DMS53 treated with DMSO at 0.1 percent for 48 hours (cell line): Measurements from ENCODE around the gene TBC1D22A.
"Not testable (repeated sequence)": the region's sequence is repeated elsewhere in the genome, so short reads cannot be mapped to it uniquely, and the experiment has no call there.

ENCODE experiments used
- DNase-seq: peaks from one replicate; lab custom pipeline; 2025; ENCODE audit not compliant: unreplicated experiment; lab: John Stamatoyannopoulos, UW

Gene TBC1D22A

GRCh38 chr22:46967445-46968358 is 205.3 kb downstream of the TBC1D22A start:
- DNase-seq: no peak

- DNase-seq: no peak
Observed at GRCh38 chr22:46968359-46968740, 205.9 kb downstream of the TBC1D22A start.

- no peak for DNase-seq
Observed at GRCh38 chr22:46968848-46969247, 206.4 kb downstream of the TBC1D22A start.

GRCh38 chr22:46969491-46969890 is 207.0 kb downstream of the TBC1D22A start:
- DNase-seq: no peak

- no peak for DNase-seq
Observed at GRCh38 chr22:46969961-46970360, 207.5 kb downstream of the TBC1D22A start.

- no peak for DNase-seq
Observed at GRCh38 chr22:46970411-46971098, 208.1 kb downstream of the TBC1D22A start.

- DNase-seq: no peak
Observed at GRCh38 chr22:46971099-46971763, 208.8 kb downstream of the TBC1D22A start.

GRCh38 chr22:46971764-46972125 is 209.3 kb downstream of the TBC1D22A start:
- DNase-seq: no peak

- no peak for DNase-seq
Observed at GRCh38 chr22:46972256-46972655, 209.8 kb downstream of the TBC1D22A start.

GRCh38 chr22:46972901-46973831 is 210.7 kb downstream of the TBC1D22A start:
- DNase-seq: no peak

- no peak for DNase-seq
Observed at GRCh38 chr22:46974077-46974476, 211.6 kb downstream of the TBC1D22A start.

GRCh38 chr22:46974631-46975585 is 212.5 kb downstream of the TBC1D22A start:
- DNase-seq: no peak

- DNase-seq: no peak
Observed at GRCh38 chr22:46976143-46976542, 213.7 kb downstream of the TBC1D22A start.

- no peak for DNase-seq
Observed at GRCh38 chr22:46976598-46976997, 214.1 kb downstream of the TBC1D22A start.

GRCh38 chr22:46977656-46978343 is 215.3 kb downstream of the TBC1D22A start:
- DNase-seq: no peak

- DNase-seq: not testable (repeated sequence)
Observed at GRCh38 chr22:46978668-46979067, 216.2 kb downstream of the TBC1D22A start.

GRCh38 chr22:46979506-46979905 is 217.1 kb downstream of the TBC1D22A start:
- DNase-seq: no peak

- no peak for DNase-seq
Observed at GRCh38 chr22:46980392-46980791, 217.9 kb downstream of the TBC1D22A start.

GRCh38 chr22:46982635-46983034 is 220.2 kb downstream of the TBC1D22A start:
- no peak for DNase-seq
